ENCODE measurements around the gene WWC1.

The WWC1 gene

GRCh38 chr5:168494057-168494555 is 202.7 kb downstream of the WWC1 start:
- Histone ChIP-seq H3K4me1 (ENCODE audit: control insufficient read depth in 2 of 2, insufficient read depth in 2 of 2, low read length in 2 of 2) (no peaks in the 10 kb centered on the region), H3K27me3 (ENCODE audit: control insufficient read depth in 2 of 2, insufficient read depth in 2 of 2, low read length in 2 of 2) (no peaks in the 10 kb centered on the region), H3K36me3 (ENCODE audit: control insufficient read depth in 2 of 2, insufficient read depth in 2 of 2, low read length in 2 of 2) (peaks cover 73 to 74% of the 10 kb centered on the region in 2 donors), H3K9me3 (ENCODE audit: control insufficient read depth in 2 of 2, low read length in 2 of 2) (no peaks in the 10 kb centered on the region), H3K27ac (ENCODE audit: low read depth in 2 of 2, low read length in 2 of 2) (no peak overlapping the region), H3K4me3 (ENCODE audit: low read length in 2 of 2) (no peak overlapping the region), H3K9ac (ENCODE audit: low read depth in 1 of 2, low read length in 2 of 2) (no peak overlapping the region)

DNA sequence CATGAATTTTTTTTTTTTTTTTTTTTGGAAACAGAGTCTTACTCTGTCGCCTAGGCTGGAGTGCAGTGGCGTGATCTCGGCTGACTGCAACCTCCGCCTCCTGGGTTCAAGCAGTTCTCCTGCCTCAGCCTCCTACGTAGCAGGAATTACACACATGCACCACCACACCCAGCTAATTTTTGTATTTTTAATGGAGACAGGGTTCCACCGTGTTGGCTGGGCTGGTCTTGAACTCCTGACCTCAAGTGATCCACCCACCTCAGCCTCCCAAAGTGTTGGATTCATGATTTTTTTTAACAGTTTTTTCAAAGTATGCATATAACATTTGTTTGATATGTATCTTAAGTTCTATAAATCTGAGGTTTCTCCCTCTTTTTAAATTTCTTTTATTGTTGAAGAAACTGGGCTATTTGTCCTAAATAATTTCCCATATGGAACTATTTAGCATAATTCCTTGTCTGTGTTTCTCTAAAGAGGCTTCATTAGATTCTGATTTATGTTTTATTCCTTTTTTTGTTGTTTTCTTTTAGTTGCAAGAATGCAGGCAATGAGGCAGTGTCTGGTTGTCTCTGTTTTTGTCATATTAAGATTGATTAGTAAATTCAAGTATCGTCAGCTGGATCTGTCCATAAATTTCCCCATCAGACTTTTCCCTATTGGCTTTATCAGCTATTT is 211.3 kb downstream of the WWC1 start:
- H3K27ac ChIP-seq (ENCODE audit: low read depth in 2 of 2, low read length in 2 of 2) = no peak overlapping the region
- no peaks in the 10 kb centered on the region for H3K27me3 ChIP-seq (ENCODE audit: control insufficient read depth in 2 of 2, insufficient read depth in 2 of 2, low read length in 2 of 2)
- H3K4me3 ChIP-seq (ENCODE audit: low read length in 2 of 2) = no peak overlapping the region
- H3K4me1 ChIP-seq (ENCODE audit: control insufficient read depth in 2 of 2, insufficient read depth in 2 of 2, low read length in 2 of 2) = no peaks in the 10 kb centered on the region
- peaks cover 41 to 47% of the 10 kb centered on the region in 2 donors for H3K36me3 ChIP-seq (ENCODE audit: control insufficient read depth in 2 of 2, insufficient read depth in 2 of 2, low read length in 2 of 2)
- H3K9ac ChIP-seq (ENCODE audit: low read depth in 1 of 2, low read length in 2 of 2) = no peak overlapping the region
- H3K9me3 ChIP-seq (ENCODE audit: control insufficient read depth in 2 of 2, low read length in 2 of 2) = no peaks in the 10 kb centered on the region

- no peak overlapping the region for H3K4me3 ChIP-seq (ENCODE audit: low read length in 2 of 2)
- no peaks in the 10 kb centered on the region for H3K9me3 ChIP-seq (ENCODE audit: control insufficient read depth in 2 of 2, low read length in 2 of 2)
- H3K27ac ChIP-seq (ENCODE audit: low read depth in 2 of 2, low read length in 2 of 2) = no peak overlapping the region
- no peak overlapping the region for H3K9ac ChIP-seq (ENCODE audit: low read depth in 1 of 2, low read length in 2 of 2)
- no peaks in the 10 kb centered on the region for H3K4me1 ChIP-seq (ENCODE audit: control insufficient read depth in 2 of 2, insufficient read depth in 2 of 2, low read length in 2 of 2)
- H3K36me3 ChIP-seq (ENCODE audit: control insufficient read depth in 2 of 2, insufficient read depth in 2 of 2, low read length in 2 of 2) = peaks cover 75 to 81% of the 10 kb centered on the region in 2 donors
- H3K27me3 ChIP-seq (ENCODE audit: control insufficient read depth in 2 of 2, insufficient read depth in 2 of 2, low read length in 2 of 2) = no peaks in the 10 kb centered on the region
These were observed 222.5 kb downstream of the WWC1 start for GRCh38 chr5:168513861-168514428.

Data from mucosa of rectum (tissue), 2 donors.